Gastrocnemius medialis (tissue), 4 donors: ENCODE measurements around the gene ARHGAP8. TPM values are rescaled to one million over a fixed set of nuclear protein-coding genes. Genes with fewer than 3 reads are reported as not detected.

Experiments
- ATAC-seq, 2 donors: fragments of 150-250 bp; one replicate each; pipeline ENCODE4 v1.9.1; 2016
- DNase-seq, 2 donors: peaks; one replicate each; pipeline ENCODE4 v3.0.0-alpha.2; 2019
- H3K27ac ChIP-seq, 4 donors: fragments of 200-600 bp; sonication (generic); 1 replicate in 1 of 4; 2 replicates in 3 of 4; pipeline ENCODE4 v1.5.1; 2016 to 2018; ENCODE audit warnings: mild to moderate bottlenecking in 2 of 4, moderate library complexity in 1 of 4
- H3K27me3 ChIP-seq, 3 donors: fragments of 200-600 bp; sonication (generic) in 2 of 3; 1 replicate in 1 of 3; 2 replicates in 2 of 3; pipeline versions ENCODE4 v1.5.1 to v1.6.0; 2016 to 2019; ENCODE audit warnings: mild to moderate bottlenecking in 1 of 3, moderate library complexity in 1 of 3
- H3K36me3 ChIP-seq, 2 donors: fragments of 200-600 bp; sonication (generic) in 1 of 2; one replicate each; pipeline ENCODE4 v1.5.1; 2017 to 2018
- H3K4me1 ChIP-seq, 2 donors: fragments of 200-600 bp; sonication (generic) in 1 of 2; one replicate each; pipeline ENCODE4 v1.5.1; 2016 to 2017; ENCODE audit warnings: mild to moderate bottlenecking in 2 of 2
- H3K4me3 ChIP-seq, 4 donors: fragments of 200-600 bp; sonication (generic) in 3 of 4; 1 replicate in 1 of 4; 2 replicates in 3 of 4; pipeline ENCODE4 v1.5.1; 2016 to 2019; ENCODE audit warnings: mild to moderate bottlenecking in 2 of 4
- H3K9me3 ChIP-seq, 3 donors: fragments of 200-600 bp; sonication (generic) in 2 of 3; 1 replicate in 1 of 3; 2 replicates in 2 of 3; pipeline ENCODE4 v1.5.1; 2016 to 2019
- POLR2A ChIP-seq, 2 donors: fragments of 450-650 bp; IDR thresholded peaks; one replicate each; pipeline ENCODE4 v1.6.1; 2017; ENCODE audit warnings: antibody characterized with exemption in 2 of 2, mild to moderate bottlenecking in 2 of 2, moderate library complexity in 2 of 2
- in situ Hi-C, 4 donors: fragments of 200-750 bp; cut with MboI; loops; one replicate each; pipeline versions ENCODE4 v1.15.0 to v1.8.0; 2017; ENCODE audit warnings: low sequenced_read_pairs in 4 of 4
- intact Hi-C: fragments of 100-400 bp; cut with DNase I; formaldehyde crosslinking; loops from one replicate; pipeline ENCODE4 v1.15.1; 2023; ENCODE audit warnings: low total_unique reads
- total RNA-seq, 4 donors: library from RNA; depleted of rRNA; stranded (reverse); fragments of >200 nt; gene quantifications; one replicate each; pipeline versions ENCODE4 v1.1.0 to v1.2.3, GENCODE V29; 2016
- TF ChIP-seq, protein P1 (sequence below), 5 experiments: fragments of 450-650 bp in 3 of 5; fragments of 200-600 bp in 2 of 5; sonication (generic) in 2 of 5; IDR thresholded peaks in 4 of 5; conservative IDR thresholded peaks in 1 of 5; 1 replicate in 4 of 5; 2 replicates in 1 of 5; pipeline ENCODE4 v1.5.1; 2016 to 2019; ENCODE audit warnings: antibody characterized with exemption in 5 of 5, mild to moderate bottlenecking in 3 of 5, moderate library complexity in 3 of 5

ARHGAP8 gene
- total RNA-seq, 4 donors from 2014 or later, result not detected

DNA sequence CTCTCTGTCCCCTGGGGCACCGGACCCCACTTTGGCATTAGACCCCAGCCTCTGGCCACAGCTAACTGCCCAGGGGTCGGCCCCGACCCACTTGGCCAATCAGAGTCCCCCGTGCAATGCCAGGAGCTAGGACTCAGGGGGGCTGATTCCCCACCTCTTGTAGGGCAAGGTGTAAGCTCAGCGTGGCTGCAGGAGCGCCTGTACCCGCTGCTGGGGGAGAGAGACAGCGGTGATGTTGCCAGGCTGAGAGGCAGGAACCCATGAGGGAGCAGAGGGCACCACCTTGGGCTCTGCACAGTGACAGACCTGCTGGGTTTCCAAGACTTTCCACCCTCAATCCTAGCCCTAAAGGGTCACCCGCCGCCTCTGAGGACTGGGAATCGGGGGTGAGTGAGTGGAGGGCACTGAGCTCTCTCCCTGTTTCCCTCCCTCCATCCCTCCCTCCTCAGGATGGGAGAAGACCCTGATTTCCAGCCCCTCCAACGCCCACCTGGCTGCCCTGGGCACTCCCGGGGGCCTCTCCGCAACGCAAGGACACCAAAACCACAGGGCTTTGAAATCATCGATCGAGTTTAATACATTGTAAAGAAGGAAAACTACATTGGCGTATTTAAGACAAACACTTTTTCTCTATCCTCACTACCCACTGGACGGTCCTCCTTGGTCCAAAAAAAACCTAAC lies 128.4 kb downstream of the ARHGAP8 start:
- H3K9me3 ChIP-seq, result no peaks in the 10 kb centered on the region
- no peaks in the 10 kb centered on the region for H3K27me3 ChIP-seq
- DNase-seq, result no peak
- no peak overlapping the region for H3K27ac ChIP-seq
- no peak overlapping the region for H3K4me3 ChIP-seq
- ATAC-seq, result no peak
- H3K36me3 ChIP-seq, result no peaks in the 10 kb centered on the region
- no peaks in the 10 kb centered on the region for H3K4me1 ChIP-seq
- in situ Hi-C loops (no loop called here), intact Hi-C loops (no loop called here)
- TF ChIP-seq, protein P1, sequence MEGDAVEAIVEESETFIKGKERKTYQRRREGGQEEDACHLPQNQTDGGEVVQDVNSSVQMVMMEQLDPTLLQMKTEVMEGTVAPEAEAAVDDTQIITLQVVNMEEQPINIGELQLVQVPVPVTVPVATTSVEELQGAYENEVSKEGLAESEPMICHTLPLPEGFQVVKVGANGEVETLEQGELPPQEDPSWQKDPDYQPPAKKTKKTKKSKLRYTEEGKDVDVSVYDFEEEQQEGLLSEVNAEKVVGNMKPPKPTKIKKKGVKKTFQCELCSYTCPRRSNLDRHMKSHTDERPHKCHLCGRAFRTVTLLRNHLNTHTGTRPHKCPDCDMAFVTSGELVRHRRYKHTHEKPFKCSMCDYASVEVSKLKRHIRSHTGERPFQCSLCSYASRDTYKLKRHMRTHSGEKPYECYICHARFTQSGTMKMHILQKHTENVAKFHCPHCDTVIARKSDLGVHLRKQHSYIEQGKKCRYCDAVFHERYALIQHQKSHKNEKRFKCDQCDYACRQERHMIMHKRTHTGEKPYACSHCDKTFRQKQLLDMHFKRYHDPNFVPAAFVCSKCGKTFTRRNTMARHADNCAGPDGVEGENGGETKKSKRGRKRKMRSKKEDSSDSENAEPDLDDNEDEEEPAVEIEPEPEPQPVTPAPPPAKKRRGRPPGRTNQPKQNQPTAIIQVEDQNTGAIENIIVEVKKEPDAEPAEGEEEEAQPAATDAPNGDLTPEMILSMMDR (IDR thresholded peaks at IDR 0.05 in 4 of 5, conservative IDR thresholded peaks at IDR 0.05 in 1 of 5), result no peak
- no peak for TF ChIP-seq POLR2A (IDR thresholded peaks at IDR 0.05)

DNA sequence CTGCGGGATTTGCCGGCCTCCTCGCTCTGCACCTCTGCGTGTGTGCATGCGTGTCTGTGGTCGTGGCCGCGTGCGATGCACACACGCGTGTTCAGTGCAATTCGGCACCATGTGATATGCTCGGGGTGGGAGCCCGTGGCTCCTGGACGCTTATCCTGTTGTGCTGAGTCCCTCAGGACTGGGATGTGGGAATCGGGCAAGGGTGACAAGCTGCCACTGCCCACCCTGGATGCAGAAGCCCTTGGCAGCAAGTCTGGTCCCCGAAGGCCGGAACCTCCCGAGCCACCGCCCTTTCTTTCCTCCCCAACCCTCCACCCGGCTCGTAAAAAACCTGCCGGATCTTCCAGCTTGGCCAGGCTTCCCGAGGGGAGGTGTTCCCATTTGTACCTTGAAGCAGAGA lies 129.2 kb downstream of the ARHGAP8 start:
- DNase-seq, result no peak
- no peaks in the 10 kb centered on the region for H3K36me3 ChIP-seq
- intact Hi-C loops, result no loop called here
- no peak for ATAC-seq
- TF ChIP-seq, protein P1 (IDR thresholded peaks at IDR 0.05 in 4 of 5, conservative IDR thresholded peaks at IDR 0.05 in 1 of 5), result no peak
- TF ChIP-seq POLR2A (IDR thresholded peaks at IDR 0.05), result no peak
- H3K4me1 ChIP-seq, result no peaks in the 10 kb centered on the region
- in situ Hi-C loops, result no loop called here
- no peak overlapping the region for H3K27ac ChIP-seq
- H3K9me3 ChIP-seq, result no peaks in the 10 kb centered on the region
- no peak overlapping the region for H3K4me3 ChIP-seq
- H3K27me3 ChIP-seq, result no peaks in the 10 kb centered on the region

DNA sequence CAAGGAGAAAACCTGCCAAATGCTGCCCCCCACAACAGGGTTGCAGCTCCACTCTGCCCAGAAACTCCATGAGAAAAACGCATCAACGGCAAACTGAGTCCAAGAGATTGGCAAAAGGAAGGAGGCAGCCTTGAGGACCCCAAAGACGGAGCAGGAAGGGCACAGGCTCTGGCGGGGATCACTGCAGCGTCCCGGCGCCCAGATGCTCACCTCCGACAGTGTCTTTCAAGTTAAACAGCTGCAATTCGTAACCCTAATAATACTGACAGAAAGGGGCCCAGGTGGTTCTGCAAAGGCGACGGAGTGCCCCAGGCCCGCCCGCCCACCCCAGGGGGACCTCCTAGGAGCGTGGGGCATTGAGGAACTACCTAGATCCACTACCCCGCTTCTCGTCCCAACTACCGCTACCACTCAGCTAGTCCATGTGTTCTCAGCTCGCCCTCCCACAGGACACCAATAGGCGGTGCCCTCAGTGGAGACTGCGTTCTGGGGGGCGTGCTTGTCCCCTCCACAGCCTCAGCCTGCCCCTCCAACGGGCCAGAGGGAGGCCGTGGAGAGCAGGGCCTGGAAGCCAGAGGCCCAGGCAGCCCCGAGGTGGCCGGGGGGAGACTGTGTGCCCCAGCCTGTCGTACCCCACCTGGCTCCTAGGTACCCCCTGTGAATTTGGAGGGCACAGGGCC lies 130.0 kb downstream of the ARHGAP8 start:
- no peak for DNase-seq
- in situ Hi-C loops, result no loop called here

DNA sequence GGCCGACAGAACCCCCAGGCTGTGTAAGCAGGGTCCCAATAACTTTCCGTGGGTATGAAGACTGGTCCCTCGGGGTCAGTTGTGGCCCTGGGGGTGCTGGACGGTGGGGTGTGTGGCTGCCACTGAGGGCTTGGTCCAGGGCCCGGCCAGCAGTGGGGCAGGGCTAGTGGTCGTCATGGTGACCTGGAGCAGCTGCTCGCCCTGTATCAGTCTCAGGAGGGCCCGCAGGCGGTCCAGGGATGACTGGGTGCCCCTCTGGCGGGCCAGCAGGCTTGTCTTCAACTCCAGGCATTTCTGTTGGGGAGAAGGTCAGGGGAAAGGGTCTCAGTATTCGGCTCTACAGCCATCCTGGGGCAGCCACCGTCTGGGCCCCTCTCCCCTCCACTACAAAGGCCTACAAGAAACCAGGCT lies 130.6 kb downstream of the ARHGAP8 start:
- intact Hi-C loops, result no loop called here
- H3K27ac ChIP-seq, result no peak overlapping the region
- no peaks in the 10 kb centered on the region for H3K27me3 ChIP-seq
- ATAC-seq (no peak), DNase-seq (no peak)
- no peak for TF ChIP-seq POLR2A (IDR thresholded peaks at IDR 0.05)
- TF ChIP-seq, protein P1 (IDR thresholded peaks at IDR 0.05 in 4 of 5, conservative IDR thresholded peaks at IDR 0.05 in 1 of 5), result no peak
- H3K9me3 ChIP-seq, result no peaks in the 10 kb centered on the region
- in situ Hi-C loops, result no loop called here
- no peaks in the 10 kb centered on the region for H3K36me3 ChIP-seq
- no peak overlapping the region for H3K4me3 ChIP-seq
- no peaks in the 10 kb centered on the region for H3K4me1 ChIP-seq

More for the DNA sequence above, 130.0 kb downstream of the ARHGAP8 start:
- intact Hi-C loops, result no loop called here
- Histone ChIP-seq H3K9me3 (no peaks in the 10 kb centered on the region), H3K4me1 (no peaks in the 10 kb centered on the region), H3K4me3 (no peak overlapping the region), H3K27ac (no peak overlapping the region), H3K27me3 (no peaks in the 10 kb centered on the region), H3K36me3 (no peaks in the 10 kb centered on the region)
- no peak for ATAC-seq
- TF ChIP-seq POLR2A (IDR thresholded peaks at IDR 0.05), result no peak
- TF ChIP-seq, protein P1 (IDR thresholded peaks at IDR 0.05 in 4 of 5, conservative IDR thresholded peaks at IDR 0.05 in 1 of 5), result no peak
